Trophoblast cell (in vitro differentiated cells and primary cell): ENCODE measurements around the gene OR52I1.

Source experiments
- DNase-seq, 2 donors: peaks; one replicate each; pipeline ENCODE4 v3.0.0-alpha.2; 2016
- H2AFZ ChIP-seq: 2 replicates; pipeline ENCODE4 v1.6.1; 2013; ENCODE audit warnings: low read length, moderate library complexity, mild to moderate bottlenecking; ENCODE audit not compliant: insufficient read depth, poor library complexity
- H2AK5ac ChIP-seq: 2 replicates; pipeline ENCODE4 v1.6.1; 2013; ENCODE audit warnings: mild to moderate bottlenecking, low read length
- H2BK120ac ChIP-seq: 2 replicates; pipeline ENCODE4 v1.6.1; 2013; ENCODE audit warnings: low read length, mild to moderate bottlenecking, moderate library complexity; ENCODE audit not compliant: insufficient read depth, poor library complexity
- H2BK12ac ChIP-seq: 2 replicates; pipeline ENCODE4 v1.6.1; 2013; ENCODE audit warnings: mild to moderate bottlenecking, low read length, moderate library complexity
- H2BK5ac ChIP-seq: 2 replicates; pipeline ENCODE4 v1.6.1; 2013; ENCODE audit warnings: low read length, low read depth, moderate library complexity, mild to moderate bottlenecking; ENCODE audit not compliant: poor library complexity
- H3K14ac ChIP-seq: 2 replicates; pipeline ENCODE4 v1.6.1; 2013; ENCODE audit warnings: mild to moderate bottlenecking, low read length
- H3K18ac ChIP-seq: 2 replicates; pipeline ENCODE4 v1.6.1; 2013; ENCODE audit warnings: mild to moderate bottlenecking, low read length
- H3K23ac ChIP-seq: 2 replicates; pipeline ENCODE4 v1.6.1; 2013; ENCODE audit warnings: low read length
- H3K27ac ChIP-seq: 2 replicates; pipeline ENCODE4 v1.5.1; 2013; ENCODE audit warnings: low read depth, mild to moderate bottlenecking, inconsistent platforms, low read length, moderate library complexity
- H3K27me3 ChIP-seq: 2 replicates; pipeline ENCODE4 v1.6.1; 2013; ENCODE audit warnings: inconsistent platforms, mild to moderate bottlenecking, low read length, moderate library complexity; ENCODE audit not compliant: insufficient read depth
- H3K36me3 ChIP-seq, 2 experiments: 1 replicate in 1 of 2; 2 replicates in 1 of 2; pipeline ENCODE4 v1.6.1; 2013; ENCODE audit warnings: low read length in 2 of 2, mild to moderate bottlenecking in 2 of 2, moderate library complexity in 1 of 2; ENCODE audit not compliant: insufficient read depth in 2 of 2, control insufficient read depth in 1 of 2
- H3K4ac ChIP-seq: 2 replicates; pipeline ENCODE4 v1.6.1; 2013; ENCODE audit warnings: low read depth, mild to moderate bottlenecking, low read length, moderate library complexity
- H3K4me1 ChIP-seq, 2 experiments: 1 replicate in 1 of 2; 2 replicates in 1 of 2; pipeline ENCODE4 v1.6.1; 2013; ENCODE audit warnings: low read length in 2 of 2, mild to moderate bottlenecking in 2 of 2, moderate library complexity in 1 of 2; ENCODE audit not compliant: insufficient read depth in 2 of 2, control insufficient read depth in 1 of 2
- H3K4me2 ChIP-seq: 2 replicates; pipeline ENCODE4 v1.6.1; 2013; ENCODE audit warnings: inconsistent platforms, mild to moderate bottlenecking, low read length, moderate library complexity
- H3K4me3 ChIP-seq: 2 replicates; pipeline ENCODE4 v1.5.1; 2013; ENCODE audit warnings: mild to moderate bottlenecking, low read depth, low read length, inconsistent platforms
- H3K79me1 ChIP-seq: one replicate; pipeline ENCODE4 v1.6.1; 2013; ENCODE audit warnings: low read length
- H3K79me2 ChIP-seq: 2 replicates; pipeline ENCODE4 v1.6.1; 2013; ENCODE audit warnings: low read length, mild to moderate bottlenecking; ENCODE audit not compliant: control insufficient read depth, insufficient read depth, poor library complexity
- H3K9ac ChIP-seq: 2 replicates; pipeline ENCODE4 v1.6.1; 2013; ENCODE audit warnings: mild to moderate bottlenecking, low read length
- H3K9me3 ChIP-seq: 2 replicates; pipeline ENCODE4 v1.6.1; 2013; ENCODE audit warnings: low read depth, mild to moderate bottlenecking, control low read depth, inconsistent platforms, low read length; ENCODE audit not compliant: insufficient read depth
- H4K12ac ChIP-seq: 2 replicates; pipeline ENCODE4 v1.6.1; 2013; ENCODE audit warnings: low read depth, mild to moderate bottlenecking, low read length, moderate library complexity
- H4K8ac ChIP-seq: 2 replicates; pipeline ENCODE4 v1.6.1; 2013; ENCODE audit warnings: low read depth, mild to moderate bottlenecking, low read length, moderate library complexity
- H4K91ac ChIP-seq: one replicate; pipeline ENCODE4 v1.6.1; 2013; ENCODE audit warnings: low read depth, mild to moderate bottlenecking, low read length, moderate library complexity
- whole genome bisulfite sequencing: extraction: QIAGEN DNeasy Blood & Tissue Kit; methylation state at CpG from one replicate; pipeline ENCODE4 v1.1.7; 2013; ENCODE audit warnings: missing lambda C conversion rate; ENCODE audit not compliant: insufficient read length, insufficient coverage; ENCODE audit errors: extremely low coverage; 5-methylcytosine and 5-hydroxymethylcytosine counted together

OR52I1 gene

GRCh38 chr11:4641501-4641900 lies 47.7 kb downstream of the OR52I1 start:
- no peaks in the 10 kb centered on the region for H3K79me2 ChIP-seq
- H2AK5ac ChIP-seq, result no peak overlapping the region
- no peak overlapping the region for H3K4me3 ChIP-seq
- no peak overlapping the region for H3K18ac ChIP-seq
- H3K36me3 ChIP-seq, result no peaks in the 10 kb centered on the region
- no peak overlapping the region for H4K12ac ChIP-seq
- H3K9ac ChIP-seq, result no peak overlapping the region
- no CpG with 5 or more reads among the region's 7 CpGs for WGBS
- DNase-seq, result peak in 1 of 2 donors; percentile 7
- H3K9me3 ChIP-seq, result peaks cover 7% of the 10 kb centered on the region
- no peak overlapping the region for H2BK5ac ChIP-seq
- H4K91ac ChIP-seq, result no peak overlapping the region
- H2BK120ac ChIP-seq, result no peak overlapping the region
- no peak overlapping the region for H3K14ac ChIP-seq
- no peak overlapping the region for H3K4me2 ChIP-seq
- H3K27me3 ChIP-seq, result no peaks in the 10 kb centered on the region
- H3K4me1 ChIP-seq, result peaks cover 7 to 8% of the 10 kb centered on the region in 2 experiments
- H2BK12ac ChIP-seq, result no peak overlapping the region
- no peak overlapping the region for H3K4ac ChIP-seq
- no peaks in the 10 kb centered on the region for H3K79me1 ChIP-seq
- no peak overlapping the region for H2AFZ ChIP-seq
- no peak overlapping the region for H3K23ac ChIP-seq
- no peak overlapping the region for H3K27ac ChIP-seq
- H4K8ac ChIP-seq, result no peak overlapping the region

GRCh38 chr11:4642043-4642442 lies 48.2 kb downstream of the OR52I1 start:
- no peak overlapping the region for H4K12ac ChIP-seq
- H3K79me2 ChIP-seq, result no peaks in the 10 kb centered on the region
- H2BK5ac ChIP-seq, result no peak overlapping the region
- H3K4me1 ChIP-seq, result peaks cover 7 to 8% of the 10 kb centered on the region in 2 experiments
- H3K27ac ChIP-seq, result no peak overlapping the region
- no peak overlapping the region for H2AFZ ChIP-seq
- no peak overlapping the region for H2BK12ac ChIP-seq
- no peak overlapping the region for H3K4me3 ChIP-seq
- H3K4me2 ChIP-seq, result no peak overlapping the region
- no peak overlapping the region for H3K18ac ChIP-seq
- no peak overlapping the region for H3K23ac ChIP-seq
- H3K4ac ChIP-seq, result no peak overlapping the region
- H2AK5ac ChIP-seq, result no peak overlapping the region
- H3K14ac ChIP-seq, result no peak overlapping the region
- H4K8ac ChIP-seq, result no peak overlapping the region
- no peak overlapping the region for H2BK120ac ChIP-seq
- peaks cover 6% of the 10 kb centered on the region for H3K9me3 ChIP-seq
- no peaks in the 10 kb centered on the region for H3K79me1 ChIP-seq
- no peak overlapping the region for H4K91ac ChIP-seq
- H3K9ac ChIP-seq, result no peak overlapping the region
- WGBS, result no CpG with 5 or more reads among the region's 7 CpGs
- H3K36me3 ChIP-seq, result no peaks in the 10 kb centered on the region
- no peaks in the 10 kb centered on the region for H3K27me3 ChIP-seq
- DNase-seq, result no peak

- WGBS, result no CpG with 5 or more reads among the region's 5 CpGs
- Histone ChIP-seq H4K8ac (no peak overlapping the region), H2BK5ac (no peak overlapping the region)
These were observed 49.2 kb downstream of the OR52I1 start for GRCh38 chr11:4643076-4643475.

GRCh38 chr11:4643682-4644081 lies 49.8 kb downstream of the OR52I1 start, which contains the start of gene OR51E1:
OR51E1 (plus strand) TSS chr11:4643982; CDS start chr11:4652527, 8,545 bp downstream.
- no peak within 1 kb of the TSS for H3K18ac ChIP-seq
- H3K4me3 ChIP-seq, result no peak within 1 kb of the TSS
- H3K4me2 ChIP-seq, result no peak within 1 kb of the TSS
- no peak within 1 kb of the TSS for H3K23ac ChIP-seq
- no peak within 1 kb of the TSS for H2BK120ac ChIP-seq
- no peak for DNase-seq
- no peaks in the 10 kb centered on the region for H3K27me3 ChIP-seq
- H3K9me3 ChIP-seq, result peaks cover 5% of the 10 kb centered on the region
- no peaks in the 10 kb centered on the region for H3K79me1 ChIP-seq
- H2BK5ac ChIP-seq, result no peak within 1 kb of the TSS
- peaks cover 7 to 8% of the 10 kb centered on the region in 2 experiments for H3K4me1 ChIP-seq
- H3K9ac ChIP-seq, result no peak within 1 kb of the TSS
- H3K79me2 ChIP-seq, result no peaks in the 10 kb centered on the region
- H3K36me3 ChIP-seq, result no peaks in the 10 kb centered on the region
- no peak within 1 kb of the TSS for H3K27ac ChIP-seq
- no peak within 1 kb of the TSS for H4K91ac ChIP-seq
- H2BK12ac ChIP-seq, result no peak within 1 kb of the TSS
- no peak within 1 kb of the TSS for H2AFZ ChIP-seq
- no peak within 1 kb of the TSS for H4K8ac ChIP-seq
- WGBS, result no CpG with 5 or more reads among the region's 3 CpGs
- H3K14ac ChIP-seq, result no peak within 1 kb of the TSS
- no peak within 1 kb of the TSS for H2AK5ac ChIP-seq
- H4K12ac ChIP-seq, result no peak within 1 kb of the TSS
- H3K4ac ChIP-seq, result no peak within 1 kb of the TSS

More at GRCh38 chr11:4643076-4643475, 49.2 kb downstream of the OR52I1 start:
- no peak overlapping the region for H3K4me2 ChIP-seq
- H3K9me3 ChIP-seq, result peaks cover 5% of the 10 kb centered on the region
- no peaks in the 10 kb centered on the region for H3K79me1 ChIP-seq
- no peaks in the 10 kb centered on the region for H3K27me3 ChIP-seq
- no peak overlapping the region for H4K91ac ChIP-seq
- no peak overlapping the region for H3K23ac ChIP-seq
- H3K9ac ChIP-seq, result no peak overlapping the region
- no peak overlapping the region for H3K27ac ChIP-seq
- H3K14ac ChIP-seq, result no peak overlapping the region
- no peaks in the 10 kb centered on the region for H3K36me3 ChIP-seq
- no peak overlapping the region for H3K18ac ChIP-seq
- no peak overlapping the region for H2BK120ac ChIP-seq
- H3K4me3 ChIP-seq, result no peak overlapping the region
- peaks cover 7 to 8% of the 10 kb centered on the region in 2 experiments for H3K4me1 ChIP-seq
- H3K4ac ChIP-seq, result no peak overlapping the region
- H4K12ac ChIP-seq, result no peak overlapping the region
- no peak overlapping the region for H2AK5ac ChIP-seq
- no peak overlapping the region for H2AFZ ChIP-seq
- no peak overlapping the region for H2BK12ac ChIP-seq
- H3K79me2 ChIP-seq, result no peaks in the 10 kb centered on the region
- DNase-seq, result no peak
